K562 (cell line): ENCODE measurements around the gene PSMC2.

Experiments used
- BHLHE40 ChIP-seq: IDR thresholded peaks from 2 replicates; pipeline ENCODE4 v1.6.1; 2011; ENCODE audit warnings: low read length, improper control_type of control experiment
- CTCF ChIP-seq, 3 experiments: IDR thresholded peaks in 2 of 3; conservative IDR thresholded peaks in 1 of 3; 2 replicates each; pipeline ENCODE4 v1.5.1; 2011 to 2012; ENCODE audit warnings: low read length in 3 of 3, mild to moderate bottlenecking in 3 of 3, control low read depth in 2 of 3, improper control_type of control experiment in 1 of 3, inconsistent platforms in 1 of 3, low read depth in 1 of 3, mixed read lengths in 1 of 3, moderate library complexity in 1 of 3; ENCODE audit not compliant: insufficient read depth in 2 of 3
- FOXP1 ChIP-seq: sonication (generic); formaldehyde crosslinking; IDR thresholded peaks from 2 replicates; pipeline ENCODE4 v1.8.0; 2022; ENCODE audit warnings: mild to moderate bottlenecking, missing genetic modification reagents
- HDAC6 ChIP-seq: IDR thresholded peaks from 2 replicates; pipeline ENCODE4 v1.6.1; 2012; ENCODE audit warnings: low read depth, mild to moderate bottlenecking, control low read depth, inconsistent platforms, low read length, moderate library complexity
- HNRNPK ChIP-seq: fragments of 200-400 bp; formaldehyde crosslinking; IDR thresholded peaks from one replicate; pipeline ENCODE4 v1.6.1; 2018; ENCODE audit warnings: mild to moderate bottlenecking, low read depth, low read length; ENCODE audit not compliant: poor library complexity, severe bottlenecking
- PHB2 ChIP-seq: fragments of 450-650 bp; IDR thresholded peaks from 2 replicates; pipeline ENCODE4 v1.6.1; 2017; ENCODE audit warnings: low read depth
- SOX6 ChIP-seq: fragments of 450-650 bp; IDR thresholded peaks from 2 replicates; pipeline ENCODE4 v1.6.1; 2014; ENCODE audit warnings: mild to moderate bottlenecking
- TAF15 ChIP-seq: fragments of 200-400 bp; formaldehyde crosslinking; IDR thresholded peaks from 2 replicates; pipeline ENCODE4 v1.6.1; 2017; ENCODE audit warnings: mild to moderate bottlenecking, low read depth, low read length, moderate library complexity
- ZC3H8 ChIP-seq: fragments of 450-650 bp; IDR thresholded peaks from 2 replicates; pipeline ENCODE4 v1.6.1; 2017
- ZNF212 ChIP-seq: fragments of 450-650 bp; formaldehyde crosslinking; IDR thresholded peaks from 2 replicates; pipeline ENCODE4 v1.4.0; 2020; ENCODE audit warnings: mild to moderate bottlenecking
- ZNF263 ChIP-seq: sonication (generic); formaldehyde crosslinking; IDR thresholded peaks from 2 replicates; pipeline ENCODE4 v1.8.0; 2022; ENCODE audit warnings: mild to moderate bottlenecking, missing genetic modification reagents, borderline replicate concordance
- ZNF274 ChIP-seq: IDR thresholded peaks from 2 replicates; pipeline ENCODE4 v1.6.1; 2011; ENCODE audit warnings: low read depth, mild to moderate bottlenecking, low read length, moderate library complexity, borderline replicate concordance
- ZNF589 ChIP-seq: fragments of 200-800 bp; sonication (Bioruptor generic); IDR thresholded peaks from 2 replicates; pipeline ENCODE4 v1.6.1; 2016; ENCODE audit warnings: low read depth, missing genetic modification characterization, missing compliant biosample characterization
- ZNF785 ChIP-seq: fragments of 250-450 bp; sonication (Bioruptor Pico); IDR thresholded peaks from 2 replicates; pipeline ENCODE4 v1.4.0; 2020; ENCODE audit warnings: mild to moderate bottlenecking

DNA sequence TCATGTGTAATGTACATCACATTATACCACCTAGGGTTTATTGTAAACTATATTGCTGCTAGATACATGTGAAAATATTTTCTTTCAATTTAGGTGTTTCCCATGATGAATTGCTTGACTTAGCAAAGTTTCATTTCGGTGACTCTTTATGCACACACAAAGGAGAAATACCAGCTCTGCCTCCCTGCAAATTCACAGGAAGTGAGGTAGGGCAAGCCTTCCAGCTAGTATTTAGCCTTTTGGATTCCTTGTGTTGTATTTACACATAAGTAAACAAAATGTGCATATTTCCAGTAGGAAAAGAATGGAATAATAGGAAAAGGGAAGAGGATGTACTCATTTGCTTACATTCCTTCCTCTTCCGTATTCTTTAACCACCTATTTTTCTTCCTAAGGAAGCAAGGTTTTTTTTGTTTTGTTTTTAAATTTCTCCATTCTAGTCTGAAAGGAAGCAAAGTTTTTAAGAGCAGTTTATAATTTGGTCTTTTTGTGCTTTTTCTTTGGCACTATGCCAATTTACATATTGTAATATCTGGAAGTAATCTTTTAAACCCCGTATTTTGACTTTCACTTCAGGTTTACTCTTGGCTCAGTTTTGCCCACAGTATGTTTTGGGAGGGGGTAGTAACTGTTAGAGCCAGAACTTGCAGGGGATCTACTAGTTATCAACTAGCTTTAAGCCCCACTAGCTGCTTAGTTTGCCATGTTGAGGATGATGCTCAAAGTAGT is 39.8 kb upstream of the PSMC2 start:
- no peak for TF ChIP-seq PHB2
- TF ChIP-seq CTCF (IDR thresholded peaks at IDR 0.05 in 2 of 3, conservative IDR thresholded peaks at IDR 0.05 in 1 of 3; ENCODE audit: insufficient read depth in 2 of 3, low read depth in 1 of 3, low read length in 3 of 3): no peak
- no peak for TF ChIP-seq ZNF212
- TF ChIP-seq ZC3H8: no peak
- TF ChIP-seq ZNF589 (CRISPR knock-in tag): no peak
- TF ChIP-seq HNRNPK: no peak
- TF ChIP-seq TAF15: no peak
- no peak for TF ChIP-seq ZNF263
- TF ChIP-seq ZNF785 (CRISPR knock-in tag): no peak
- TF ChIP-seq ZNF274: no peak
- TF ChIP-seq FOXP1: no peak
- TF ChIP-seq SOX6: no peak
- TF ChIP-seq BHLHE40: no peak
- TF ChIP-seq HDAC6: no peak
